Thoracic aorta (tissue), 2 donors: Measurements from ENCODE around the gene HNRNPUL1. TPM values are rescaled to one million over a fixed set of nuclear protein-coding genes. Genes with fewer than 3 reads are reported as not detected.

Experiments used
- ATAC-seq: fragments of 150-250 bp; one replicate; pipeline ENCODE4 v1.8.0; 2017; ENCODE audit warnings: low read depth; ENCODE audit not compliant: insufficient number of reproducible peaks, low FRiP score
- DNase-seq: peaks from one replicate; pipeline ENCODE4 v3.0.0-alpha.2; 2020; ENCODE audit warnings: low spot score
- H3K27ac ChIP-seq, 2 donors: fragments of 200-600 bp; sonication (generic); 1 replicate in 1 of 2; 2 replicates in 1 of 2; pipeline ENCODE4 v1.5.1; 2016; ENCODE audit warnings: mild to moderate bottlenecking in 2 of 2, moderate library complexity in 2 of 2
- H3K27me3 ChIP-seq: fragments of 200-600 bp; sonication (generic); replicated peaks from 2 replicates; pipeline ENCODE4 v1.6.0; 2016; ENCODE audit warnings: mild to moderate bottlenecking; ENCODE audit not compliant: insufficient read depth
- H3K36me3 ChIP-seq: fragments of 200-600 bp; sonication (generic); one replicate; pipeline ENCODE4 v1.5.1; 2016
- H3K4me1 ChIP-seq, 2 donors: fragments of 200-600 bp; sonication (generic); 1 replicate in 1 of 2; 2 replicates in 1 of 2; pipeline versions ENCODE4 v1.5.1 to v1.6.0; 2016; ENCODE audit warnings: low read depth in 2 of 2, mild to moderate bottlenecking in 1 of 2; ENCODE audit not compliant: control insufficient read depth in 1 of 2
- H3K4me3 ChIP-seq: fragments of 200-600 bp; sonication (generic); 2 replicates; pipeline ENCODE4 v1.5.1; 2016; ENCODE audit warnings: mild to moderate bottlenecking
- H3K9me3 ChIP-seq: fragments of 200-600 bp; sonication (generic); 2 replicates; pipeline ENCODE4 v1.5.1; 2016
- total RNA-seq, 2 donors: library from RNA; depleted of rRNA; stranded (reverse); fragments of >200 nt; gene quantifications; one replicate each; pipeline versions ENCODE4 v1.1.0 to v1.2.3, GENCODE V29; 2016
- TF ChIP-seq, protein P1 (sequence below): fragments of 200-600 bp; sonication (generic); IDR thresholded peaks from one replicate; pipeline ENCODE4 v1.5.1; 2019; ENCODE audit warnings: antibody characterized with exemption

HNRNPUL1 gene
- total RNA-seq, 2 donors from 2014 or later: 142 to 147 TPM

DNA sequence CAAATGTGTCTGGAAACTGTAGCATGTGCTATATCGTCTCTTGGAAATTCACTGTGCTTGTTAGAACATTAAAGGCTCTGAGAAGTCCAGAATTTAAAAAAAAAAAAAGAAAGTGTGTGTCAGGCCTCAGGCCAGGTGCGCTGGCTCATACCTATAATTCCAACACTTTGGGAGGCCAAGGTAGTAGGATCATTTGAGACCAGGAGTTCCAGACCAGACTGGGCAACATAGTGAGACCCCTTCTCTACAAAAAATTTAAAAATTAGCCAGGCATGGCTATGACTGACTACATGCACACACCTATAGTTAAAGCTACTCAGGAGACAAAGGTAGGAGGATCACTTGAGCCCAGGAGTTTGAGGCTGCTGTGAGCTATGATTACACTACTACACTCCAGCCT lies 4.9 kb downstream of the HNRNPUL1 start:
- Histone ChIP-seq H3K27me3 (no peaks in the 10 kb centered on the region), H3K27ac (no peak overlapping the region), H3K9me3 (no peaks in the 10 kb centered on the region), H3K4me1 (peaks cover 18 to 24% of the 10 kb centered on the region in 2 donors), H3K4me3 (no peak overlapping the region), H3K36me3 (peaks cover 57% of the 10 kb centered on the region)
- TF ChIP-seq, protein P1, sequence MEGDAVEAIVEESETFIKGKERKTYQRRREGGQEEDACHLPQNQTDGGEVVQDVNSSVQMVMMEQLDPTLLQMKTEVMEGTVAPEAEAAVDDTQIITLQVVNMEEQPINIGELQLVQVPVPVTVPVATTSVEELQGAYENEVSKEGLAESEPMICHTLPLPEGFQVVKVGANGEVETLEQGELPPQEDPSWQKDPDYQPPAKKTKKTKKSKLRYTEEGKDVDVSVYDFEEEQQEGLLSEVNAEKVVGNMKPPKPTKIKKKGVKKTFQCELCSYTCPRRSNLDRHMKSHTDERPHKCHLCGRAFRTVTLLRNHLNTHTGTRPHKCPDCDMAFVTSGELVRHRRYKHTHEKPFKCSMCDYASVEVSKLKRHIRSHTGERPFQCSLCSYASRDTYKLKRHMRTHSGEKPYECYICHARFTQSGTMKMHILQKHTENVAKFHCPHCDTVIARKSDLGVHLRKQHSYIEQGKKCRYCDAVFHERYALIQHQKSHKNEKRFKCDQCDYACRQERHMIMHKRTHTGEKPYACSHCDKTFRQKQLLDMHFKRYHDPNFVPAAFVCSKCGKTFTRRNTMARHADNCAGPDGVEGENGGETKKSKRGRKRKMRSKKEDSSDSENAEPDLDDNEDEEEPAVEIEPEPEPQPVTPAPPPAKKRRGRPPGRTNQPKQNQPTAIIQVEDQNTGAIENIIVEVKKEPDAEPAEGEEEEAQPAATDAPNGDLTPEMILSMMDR: no peak
- no peak for ATAC-seq
- no peak for DNase-seq

DNA sequence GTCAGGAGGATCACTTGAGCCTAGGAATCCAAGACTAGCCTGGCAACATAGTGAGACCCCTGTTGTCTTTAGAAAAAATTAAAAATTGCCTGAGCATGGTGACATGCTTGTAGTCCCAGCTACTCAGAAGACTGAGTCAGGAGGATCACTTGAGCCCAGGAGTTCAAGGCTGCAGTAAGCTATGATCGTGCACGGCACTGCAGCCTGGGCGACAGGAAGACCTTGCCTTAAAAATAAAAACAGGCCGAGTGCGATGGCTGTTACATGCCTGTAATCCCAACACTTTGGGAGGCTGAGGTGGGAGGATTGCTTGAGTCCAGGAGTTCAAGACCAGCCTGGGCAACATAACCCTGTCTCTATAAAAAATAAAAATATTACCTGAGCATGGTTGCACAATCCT lies 5.4 kb downstream of the HNRNPUL1 start:
- ATAC-seq (no peak), DNase-seq (no peak)
- Histone ChIP-seq H3K4me1 (peaks cover 18 to 24% of the 10 kb centered on the region in 2 donors), H3K27ac (no peak overlapping the region), H3K36me3 (peaks cover 62% of the 10 kb centered on the region), H3K27me3 (no peaks in the 10 kb centered on the region), H3K9me3 (no peaks in the 10 kb centered on the region), H3K4me3 (no peak overlapping the region)
- TF ChIP-seq, protein P1: no peak

DNA sequence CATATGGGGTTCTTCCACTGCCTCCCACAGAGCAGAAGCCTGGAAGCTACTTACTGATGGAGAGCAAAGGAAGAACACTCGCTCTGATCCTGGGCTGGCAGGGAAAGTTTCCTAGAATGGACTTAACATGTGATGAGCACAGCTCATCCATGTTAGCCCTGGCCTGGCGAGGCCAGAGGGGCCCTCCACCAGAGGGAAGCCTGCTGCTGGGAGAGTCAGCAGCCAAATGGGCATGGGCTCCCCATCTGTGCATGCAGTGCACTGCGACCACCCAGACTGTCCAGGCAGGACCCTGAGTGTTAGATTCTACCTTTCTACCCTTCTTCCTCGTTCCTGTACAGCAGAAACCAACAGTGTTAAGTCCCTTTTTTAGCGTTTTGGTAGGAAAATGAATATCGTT lies 8.9 kb downstream of the HNRNPUL1 start:
- Histone ChIP-seq H3K9me3 (no peaks in the 10 kb centered on the region), H3K4me1 (no peaks in the 10 kb centered on the region), H3K27me3 (no peaks in the 10 kb centered on the region), H3K36me3 (peaks cover 94% of the 10 kb centered on the region), H3K4me3 (no peak overlapping the region), H3K27ac (no peak overlapping the region)
- ATAC-seq (no peak), DNase-seq (no peak)
- TF ChIP-seq, protein P1: no peak

DNA sequence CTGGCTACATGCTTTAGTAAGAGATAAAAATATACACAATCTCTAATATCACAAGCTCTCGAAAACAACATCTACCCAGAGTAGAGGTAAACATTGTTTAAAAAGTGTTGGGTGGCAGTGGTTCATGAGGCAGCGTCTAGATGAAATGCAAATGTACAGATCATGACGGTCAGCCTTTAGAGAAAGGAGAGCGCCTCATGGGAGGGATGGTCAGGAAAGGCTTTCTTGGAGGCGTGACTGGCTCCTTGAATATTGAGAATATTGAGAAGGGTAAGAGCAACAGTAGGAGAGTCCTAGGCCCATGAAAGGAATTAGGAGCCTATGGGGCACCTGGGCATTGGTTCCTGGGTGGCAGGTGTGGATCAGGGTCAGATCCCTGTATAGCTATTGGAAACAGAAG lies 10.6 kb downstream of the HNRNPUL1 start:
- H3K27me3 ChIP-seq: no peaks in the 10 kb centered on the region
- H3K9me3 ChIP-seq: no peaks in the 10 kb centered on the region
- DNase-seq (no peak), ATAC-seq (no peak)
- H3K4me3 ChIP-seq: no peak overlapping the region
- H3K27ac ChIP-seq: no peak overlapping the region
- H3K4me1 ChIP-seq: no peaks in the 10 kb centered on the region
- peaks cover 91% of the 10 kb centered on the region for H3K36me3 ChIP-seq
- TF ChIP-seq, protein P1: no peak

DNA sequence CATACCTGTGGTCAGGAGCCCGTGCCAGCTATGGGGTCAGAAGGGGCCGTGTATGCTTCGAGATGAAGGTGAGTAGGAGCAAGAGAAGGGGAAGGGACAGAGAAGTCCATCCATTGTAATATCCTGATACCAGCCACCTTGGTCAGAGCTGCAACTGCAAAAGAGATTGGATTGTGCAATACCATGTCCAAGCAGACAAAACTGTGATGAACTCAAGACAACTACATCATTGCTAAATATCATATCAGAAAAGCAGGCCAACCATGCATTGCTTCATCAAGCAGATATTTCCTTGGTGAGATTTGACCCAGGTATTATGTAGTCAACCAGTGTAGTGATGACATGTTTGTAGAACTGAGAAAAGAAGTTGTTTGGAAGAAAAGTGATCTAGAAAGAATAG lies 12.1 kb downstream of the HNRNPUL1 start:
- TF ChIP-seq, protein P1: no peak
- H3K27ac ChIP-seq: no peak overlapping the region
- peaks cover 94% of the 10 kb centered on the region for H3K36me3 ChIP-seq
- no peaks in the 10 kb centered on the region for H3K9me3 ChIP-seq
- H3K4me3 ChIP-seq: no peak overlapping the region
- ATAC-seq (no peak), DNase-seq (no peak)
- no peaks in the 10 kb centered on the region for H3K27me3 ChIP-seq
- H3K4me1 ChIP-seq: no peaks in the 10 kb centered on the region
